Endothelial cell of umbilical vein (primary cell): Measurements from ENCODE around the gene DCC. TPM values are rescaled to one million over a fixed set of nuclear protein-coding genes. Genes with fewer than 3 reads are reported as not detected.

Experiments
- BruUV-seq: library from RNA; stranded (reverse); fragments of 400-500 nt; replicated peaks from 2 replicates; lab custom pipeline; 2021; lab: Mats Ljungman, UMichigan
- CTCF ChIA-PET: fragments of 300-600, 350-600 bp; sonication (Branson Sonifier 250); formaldehyde crosslinking; loops from one replicate; lab custom pipeline; 2021; ENCODE audit warnings: antibody characterized with exemption, inconsistent platforms; lab: Charles Lee
- POLR2A ChIA-PET: fragments of 300-600, 350-600 bp; sonication (Branson Sonifier 250); formaldehyde crosslinking; loops from one replicate; lab custom pipeline; 2021; ENCODE audit warnings: antibody characterized with exemption, inconsistent platforms; lab: Charles Lee
- DNase-seq: peaks from one replicate; pipeline ENCODE4 v3.0.0-alpha.2; 2011; ENCODE audit warnings: low read depth, low spot score
- FAIRE-seq: peaks from 2 replicates; lab custom pipeline; 2011; peaks lifted over from hg19 to GRCh38; lab: Jason Lieb, UNC
- H2AFZ ChIP-seq: 2 replicates; pipeline ENCODE4 v1.6.0; 2012; ENCODE audit warnings: low read depth, low read length, control low read depth, inconsistent platforms
- H3K27ac ChIP-seq: 2 replicates; pipeline ENCODE4 v1.5.1; 2011; ENCODE audit warnings: low read depth, mild to moderate bottlenecking, control low read depth, low read length, moderate library complexity; ENCODE audit not compliant: insufficient read depth
- H3K27me3 ChIP-seq, 2 experiments: 2 replicates each; pipeline versions ENCODE4 v1.6.0 to v1.6.1; 2011; ENCODE audit warnings: low read length in 2 of 2, mixed read lengths in 1 of 2; ENCODE audit not compliant: control insufficient read depth in 2 of 2, insufficient read depth in 2 of 2
- H3K36me3 ChIP-seq, 2 experiments: 2 replicates in 1 of 2; 3 replicates in 1 of 2; pipeline ENCODE4 v1.5.1; 2011; ENCODE audit warnings: low read length in 2 of 2, mild to moderate bottlenecking in 1 of 2, moderate library complexity in 1 of 2; ENCODE audit not compliant: control insufficient read depth in 2 of 2, insufficient read depth in 2 of 2; ENCODE audit errors: extremely low read depth in 1 of 2
- H3K4me1 ChIP-seq: 3 replicates; pipeline ENCODE4 v1.5.1; 2011; ENCODE audit warnings: mild to moderate bottlenecking, low read length; ENCODE audit not compliant: control insufficient read depth, insufficient read depth; ENCODE audit errors: extremely low read depth
- H3K4me2 ChIP-seq: 2 replicates; pipeline ENCODE4 v1.6.1; 2011; ENCODE audit warnings: low read length, control low read depth, mixed read lengths; ENCODE audit not compliant: insufficient read depth
- H3K4me3 ChIP-seq, 3 experiments: fragments of 200-600 bp in 1 of 3; sonication (generic), shearing (Covaris generic) in 1 of 3; replicated peaks in 1 of 3; 2 replicates each; pipeline ENCODE4 v1.5.1; 2011 to 2016; ENCODE audit warnings: control low read depth in 3 of 3, low read length in 3 of 3, mild to moderate bottlenecking in 2 of 3, inconsistent platforms in 1 of 3, low read depth in 1 of 3, moderate library complexity in 1 of 3; ENCODE audit not compliant: insufficient read depth in 1 of 3
- H3K79me2 ChIP-seq: 2 replicates; pipeline ENCODE4 v1.6.0; 2012; ENCODE audit warnings: low read length, inconsistent platforms; ENCODE audit not compliant: control insufficient read depth, insufficient read depth
- H3K9ac ChIP-seq: replicated peaks from 2 replicates; pipeline ENCODE3; 2011; ENCODE audit warnings: low read length, control low read depth; ENCODE audit not compliant: insufficient read depth; ENCODE audit errors: extremely low read depth
- H3K9me1 ChIP-seq: replicated peaks from 3 replicates; pipeline ENCODE4 v1.6.0; 2011; ENCODE audit warnings: mild to moderate bottlenecking, low read length; ENCODE audit not compliant: control insufficient read depth, insufficient read depth; ENCODE audit errors: extremely low read depth
- H3K9me3 ChIP-seq: replicated peaks from 2 replicates; pipeline ENCODE4 v1.5.1; 2012; ENCODE audit warnings: low read length, inconsistent platforms; ENCODE audit not compliant: control insufficient read depth, insufficient read depth
- H4K20me1 ChIP-seq: replicated peaks from 2 replicates; pipeline ENCODE3; 2011; ENCODE audit warnings: mild to moderate bottlenecking, low read length; ENCODE audit not compliant: control insufficient read depth, insufficient read depth; ENCODE audit errors: extremely low read depth
- EZH2 ChIP-seq: IDR thresholded peaks from 2 replicates; pipeline ENCODE4 v1.6.1; 2012; ENCODE audit warnings: borderline replicate concordance, low read depth, mild to moderate bottlenecking, moderate library complexity, low read length, inconsistent platforms; ENCODE audit not compliant: severe bottlenecking
- FOS ChIP-seq: IDR thresholded peaks from 2 replicates; pipeline ENCODE4 v1.6.1; 2011; ENCODE audit warnings: mild to moderate bottlenecking, low read length, moderate library complexity, borderline replicate concordance; ENCODE audit not compliant: insufficient read depth
- GATA2 ChIP-seq: IDR thresholded peaks from 2 replicates; pipeline ENCODE4 v1.7.0; 2011; ENCODE audit warnings: low read depth, mild to moderate bottlenecking, moderate library complexity, mixed read lengths, low read length; ENCODE audit not compliant: insufficient read length, insufficient read depth
- JUN ChIP-seq: IDR thresholded peaks from 2 replicates; pipeline ENCODE4 v1.6.1; 2011; ENCODE audit warnings: borderline replicate concordance, low read depth; ENCODE audit not compliant: insufficient read length, insufficient read depth
- MYC ChIP-seq: IDR thresholded peaks from one replicate; pipeline ENCODE4 v1.6.1; 2011; ENCODE audit warnings: mild to moderate bottlenecking, low read depth, low read length
- POLR2A ChIP-seq: IDR thresholded peaks from 2 replicates; pipeline ENCODE4 v1.6.1; 2012; ENCODE audit warnings: low read depth, mild to moderate bottlenecking, control low read depth, low read length
- POLR2AphosphoS5 ChIP-seq: IDR thresholded peaks from 2 replicates; pipeline ENCODE4 v1.6.1; 2012; ENCODE audit warnings: low read depth, mild to moderate bottlenecking, control low read depth, low read length, moderate library complexity; ENCODE audit not compliant: insufficient read depth
- dilution Hi-C: fragments of 300-500 bp; cut with MboI; formaldehyde crosslinking; loops from one replicate; pipeline ENCODE4 v1.15.0; 2019; ENCODE audit warnings: low sequenced_read_pairs; ENCODE audit not compliant: extremely low pct_ligation_motif_present
- intact Hi-C: fragments of 100-400 bp; cut with micrococcal nuclease; formaldehyde crosslinking; loops from one replicate; pipeline ENCODE4 v1.10.0; 2022
- polyA plus RNA-seq, 4 experiments: library from polyadenylated mRNA; depleted of rRNA in 3 of 4; stranded (reverse) in 3 of 4; unstranded in 1 of 4; fragments of >200 nt; gene quantifications; 2 replicates each; pipeline versions ENCODE4 v1.2.1 to v1.2.3, GENCODE V29; 2011 to 2012; ENCODE audit warnings: missing spikeins in 1 of 4
- total RNA-seq: library from RNA; stranded (reverse); gene quantifications from 2 replicates; pipeline ENCODE4 v1.2.3, GENCODE V29; 2021
- TF ChIP-seq, protein P1 (sequence below), 2 donors: IDR thresholded peaks; 1 replicate in 1 of 2; 2 replicates in 1 of 2; pipeline ENCODE4 v1.5.1; 2011; ENCODE audit warnings: low read length in 2 of 2, mild to moderate bottlenecking in 2 of 2, moderate library complexity in 2 of 2, control low read depth in 1 of 2, inconsistent platforms in 1 of 2, low read depth in 1 of 2; ENCODE audit not compliant: insufficient read depth in 1 of 2; ENCODE audit errors: extremely low read depth in 1 of 2
- TF ChIP-seq, protein P2 (sequence below): IDR thresholded peaks from 2 replicates; pipeline ENCODE4 v1.6.1; 2011; ENCODE audit not compliant: insufficient read depth, insufficient read length

Gene DCC
- total and polyA plus RNA-seq, 2 donors (not counting 3 experiments of a cell fraction or from before 2014, with no cell fraction given), result not detected

DNA sequence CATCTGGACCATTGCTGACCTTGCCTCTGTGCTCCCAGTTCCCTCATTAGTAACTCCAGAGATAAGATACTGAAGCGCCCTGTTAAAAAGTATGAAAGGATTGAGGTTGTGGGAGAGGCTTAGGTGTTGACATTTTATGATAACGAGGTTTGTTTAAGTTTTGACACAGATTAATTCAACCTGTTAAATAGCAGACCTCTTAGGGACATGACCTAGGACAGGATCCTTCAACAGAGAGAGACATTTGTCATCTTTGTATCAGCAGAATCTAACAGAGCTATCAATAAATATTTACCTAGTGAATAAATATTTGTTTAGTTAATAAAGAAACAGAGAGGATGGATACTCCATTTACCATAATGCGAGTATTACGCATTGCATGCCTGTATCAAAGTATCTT, 99.5 kb downstream of the DCC start:
- dilution Hi-C loops, result no loop called here

DNA sequence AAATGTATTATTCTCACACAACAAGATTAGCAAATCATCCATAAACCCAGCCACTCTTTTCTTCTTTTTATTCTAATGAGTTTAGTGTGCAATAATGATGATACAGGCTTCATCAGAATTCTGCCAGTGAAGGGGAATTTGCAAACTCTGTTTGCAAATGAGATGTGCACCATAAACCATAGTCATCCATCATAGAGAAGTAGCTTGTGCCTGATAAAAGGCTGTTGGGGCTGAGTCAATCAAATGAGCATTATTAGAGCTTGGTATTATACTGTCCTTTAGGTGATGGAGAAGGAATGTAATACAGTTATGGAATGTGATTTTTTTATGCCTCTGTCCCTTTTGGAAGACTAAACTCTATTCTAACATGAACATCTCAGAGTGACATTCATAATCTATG, 101.8 kb downstream of the DCC start:
- FAIRE-seq (no peak), DNase-seq (no peak)
- H3K79me2 ChIP-seq, result no peaks in the 10 kb centered on the region
- dilution Hi-C loops, result no loop called here
- no peaks in the 10 kb centered on the region for H3K36me3 ChIP-seq
- no peaks in the 10 kb centered on the region for H3K4me1 ChIP-seq
- H3K9ac ChIP-seq, result no peak overlapping the region
- TF ChIP-seq, protein P1, sequence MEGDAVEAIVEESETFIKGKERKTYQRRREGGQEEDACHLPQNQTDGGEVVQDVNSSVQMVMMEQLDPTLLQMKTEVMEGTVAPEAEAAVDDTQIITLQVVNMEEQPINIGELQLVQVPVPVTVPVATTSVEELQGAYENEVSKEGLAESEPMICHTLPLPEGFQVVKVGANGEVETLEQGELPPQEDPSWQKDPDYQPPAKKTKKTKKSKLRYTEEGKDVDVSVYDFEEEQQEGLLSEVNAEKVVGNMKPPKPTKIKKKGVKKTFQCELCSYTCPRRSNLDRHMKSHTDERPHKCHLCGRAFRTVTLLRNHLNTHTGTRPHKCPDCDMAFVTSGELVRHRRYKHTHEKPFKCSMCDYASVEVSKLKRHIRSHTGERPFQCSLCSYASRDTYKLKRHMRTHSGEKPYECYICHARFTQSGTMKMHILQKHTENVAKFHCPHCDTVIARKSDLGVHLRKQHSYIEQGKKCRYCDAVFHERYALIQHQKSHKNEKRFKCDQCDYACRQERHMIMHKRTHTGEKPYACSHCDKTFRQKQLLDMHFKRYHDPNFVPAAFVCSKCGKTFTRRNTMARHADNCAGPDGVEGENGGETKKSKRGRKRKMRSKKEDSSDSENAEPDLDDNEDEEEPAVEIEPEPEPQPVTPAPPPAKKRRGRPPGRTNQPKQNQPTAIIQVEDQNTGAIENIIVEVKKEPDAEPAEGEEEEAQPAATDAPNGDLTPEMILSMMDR (IDR thresholded peaks at IDR 0.05; ENCODE audit: extremely low read depth in 1 of 2, insufficient read depth in 1 of 2, low read depth in 1 of 2, low read length in 2 of 2), result no peak
- TF ChIP-seq GATA2, result no peak
- no peak for TF ChIP-seq MYC
- no peak for TF ChIP-seq FOS
- TF ChIP-seq EZH2, result no peak
- no peak for TF ChIP-seq JUN
- no peak for TF ChIP-seq POLR2AphosphoS5
- TF ChIP-seq POLR2A, result no peak
- TF ChIP-seq, protein P2, sequence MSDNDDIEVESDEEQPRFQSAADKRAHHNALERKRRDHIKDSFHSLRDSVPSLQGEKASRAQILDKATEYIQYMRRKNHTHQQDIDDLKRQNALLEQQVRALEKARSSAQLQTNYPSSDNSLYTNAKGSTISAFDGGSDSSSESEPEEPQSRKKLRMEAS, result no peak
- ChIA-PET CTCF (no interaction called here), POLR2A (no interaction called here)
- H3K27me3 ChIP-seq, result no peaks in the 10 kb centered on the region
- no peak overlapping the region for H3K27ac ChIP-seq
- H2AFZ ChIP-seq, result no peak overlapping the region
- H3K4me2 ChIP-seq, result no peak overlapping the region
- peaks cover 4% of the 10 kb centered on the region for H3K9me3 ChIP-seq
- H4K20me1 ChIP-seq, result no peaks in the 10 kb centered on the region
- no TSS peak for BruUV-seq
- H3K9me1 ChIP-seq, result no peaks in the 10 kb centered on the region
- intact Hi-C loops, result no loop called here
- no peak overlapping the region for H3K4me3 ChIP-seq

More for the DNA sequence above, 99.5 kb downstream of the DCC start:
- intact Hi-C loops, result no loop called here
- no peak for TF ChIP-seq POLR2A
- TF ChIP-seq POLR2AphosphoS5, result no peak
- no peak for TF ChIP-seq JUN
- Histone ChIP-seq H3K9me1 (no peaks in the 10 kb centered on the region), H2AFZ (no peak overlapping the region), H4K20me1 (no peaks in the 10 kb centered on the region), H3K4me2 (no peak overlapping the region), H3K4me3 (no peak overlapping the region), H3K9ac (no peak overlapping the region), H3K9me3 (peaks cover 7% of the 10 kb centered on the region), H3K36me3 (no peaks in the 10 kb centered on the region), H3K4me1 (no peaks in the 10 kb centered on the region), H3K27ac (no peak overlapping the region), H3K27me3 (no peaks in the 10 kb centered on the region), H3K79me2 (no peaks in the 10 kb centered on the region)
- ChIA-PET POLR2A (no interaction called here), CTCF (no interaction called here)
- BruUV-seq, result no TSS peak
- DNase-seq (no peak), FAIRE-seq (no peak)
